GM21737 (cell line): Measurements from ENCODE around the gene EVA1A.

Source experiments
- ATAC-seq: cut with Tn5 transposase; IDR thresholded peaks from one replicate; pipeline ENCODE4 v1.9.1; 2021; ENCODE audit warnings: mild to moderate bottlenecking, moderate library complexity; ENCODE audit not compliant: unreplicated experiment

The EVA1A gene

DNA sequence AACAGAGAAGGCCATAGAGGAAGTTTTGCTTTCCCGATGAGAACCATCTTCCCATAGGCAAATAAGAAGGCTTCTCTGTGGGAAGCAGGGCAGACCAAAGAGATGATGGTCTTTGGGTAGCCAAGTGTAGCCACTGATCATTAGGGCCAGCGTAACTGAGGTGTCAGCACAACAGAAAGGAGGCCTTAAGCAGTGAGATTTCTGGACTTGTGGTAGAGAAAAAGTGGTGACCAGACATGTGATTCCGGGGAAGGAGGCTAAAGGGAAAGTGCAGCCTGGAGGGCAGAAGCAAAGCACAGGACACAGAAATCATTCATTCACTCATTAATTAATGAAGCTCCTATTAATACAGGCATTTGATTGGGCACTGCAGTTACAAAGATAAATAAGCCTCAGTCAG, 15.4 kb downstream of the EVA1A start:
- no peak for ATAC-seq

- no peak for ATAC-seq
These were observed 17.3 kb downstream of the EVA1A start for GRCh38 chr2:75543446-75543845.

- ATAC-seq: no peak
These were observed 19.3 kb downstream of the EVA1A start for GRCh38 chr2:75541430-75541829.

- no peak for ATAC-seq
These were observed 19.7 kb downstream of the EVA1A start for GRCh38 chr2:75540994-75541393.

- ATAC-seq: no peak
These were observed 20.6 kb downstream of the EVA1A start for GRCh38 chr2:75539955-75540716.

DNA sequence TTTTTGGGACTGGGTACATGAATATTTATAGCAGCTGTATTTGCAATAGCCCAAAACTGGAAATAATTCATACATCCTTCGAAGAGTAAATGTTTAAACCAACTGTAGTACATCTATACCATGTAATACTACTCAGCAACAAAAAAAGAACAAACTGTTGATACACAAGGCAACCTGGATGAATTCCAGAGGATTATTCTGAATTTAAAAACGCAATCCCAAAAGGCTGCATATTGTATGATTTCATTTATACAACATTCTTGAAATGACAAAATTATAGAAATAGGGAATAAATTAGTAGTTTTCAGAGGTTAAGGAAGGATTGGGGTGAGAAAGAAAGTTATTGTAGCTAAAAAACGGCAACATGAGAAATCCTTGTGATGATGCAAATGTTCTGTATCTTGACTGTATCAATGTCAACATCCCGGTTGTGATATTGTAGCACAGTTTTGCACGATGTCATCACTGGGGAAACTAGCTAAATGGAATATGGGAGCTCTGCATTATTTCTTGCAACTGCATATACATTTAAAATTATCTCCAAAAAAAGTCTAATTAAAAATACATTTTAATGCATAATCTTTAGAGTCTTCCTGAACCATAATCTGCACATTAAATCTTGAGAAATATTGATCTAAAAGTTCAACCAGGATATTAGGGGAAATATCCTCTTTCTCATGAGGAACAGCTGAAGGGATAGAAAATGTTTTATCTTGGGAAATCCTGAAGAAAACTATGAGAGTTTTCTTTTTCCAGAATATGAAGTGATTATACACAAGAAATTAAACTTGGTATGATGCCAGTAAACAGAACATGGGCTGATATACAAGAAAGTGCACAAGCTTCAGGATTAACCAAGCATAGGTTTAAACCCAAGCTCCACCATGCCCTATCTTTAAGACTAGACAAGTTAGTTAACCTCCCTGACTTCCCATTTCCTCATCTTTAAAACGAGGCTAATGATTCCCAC, 21.9 kb downstream of the EVA1A start:
- no peak for ATAC-seq

DNA sequence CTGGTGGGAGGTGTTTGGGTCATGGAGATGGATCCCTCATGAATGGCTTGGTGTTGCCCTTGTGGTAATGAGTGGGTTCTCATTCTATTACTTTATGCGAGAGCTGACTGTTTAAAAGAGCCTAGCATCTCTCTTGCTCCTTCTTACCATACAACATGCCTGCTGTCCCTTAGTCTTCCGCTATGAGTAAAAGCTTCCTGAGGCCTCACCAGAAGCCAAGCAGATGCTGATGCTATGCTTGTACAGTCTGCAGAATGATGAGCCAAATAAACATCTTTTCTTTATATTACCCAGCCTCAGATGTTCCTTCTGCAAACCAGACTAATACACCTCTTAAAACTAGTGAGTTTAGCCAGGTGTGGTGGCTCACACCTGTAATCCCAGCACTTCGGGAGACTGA, 23.1 kb downstream of the EVA1A start:
- ATAC-seq: no peak

DNA sequence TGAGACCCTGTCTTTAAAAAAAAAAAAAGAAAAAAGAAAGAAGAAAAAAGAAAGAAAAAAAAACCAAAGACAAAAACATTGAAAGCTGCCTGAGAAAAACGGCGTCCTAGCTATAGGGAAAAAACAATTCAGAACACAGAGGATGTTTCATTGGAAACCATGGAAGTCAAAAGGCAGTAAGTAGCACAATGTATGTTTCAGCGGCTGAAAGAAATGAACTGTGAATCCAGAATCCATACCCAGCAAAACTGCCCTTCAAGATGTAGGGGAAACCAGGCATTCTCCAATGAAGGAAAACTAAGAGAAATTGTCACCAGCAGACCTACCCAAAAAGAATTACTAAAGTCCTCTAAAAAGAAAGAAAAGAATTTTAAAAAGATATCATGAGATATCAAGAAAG, 27.6 kb downstream of the EVA1A start:
- ATAC-seq: no peak

DNA sequence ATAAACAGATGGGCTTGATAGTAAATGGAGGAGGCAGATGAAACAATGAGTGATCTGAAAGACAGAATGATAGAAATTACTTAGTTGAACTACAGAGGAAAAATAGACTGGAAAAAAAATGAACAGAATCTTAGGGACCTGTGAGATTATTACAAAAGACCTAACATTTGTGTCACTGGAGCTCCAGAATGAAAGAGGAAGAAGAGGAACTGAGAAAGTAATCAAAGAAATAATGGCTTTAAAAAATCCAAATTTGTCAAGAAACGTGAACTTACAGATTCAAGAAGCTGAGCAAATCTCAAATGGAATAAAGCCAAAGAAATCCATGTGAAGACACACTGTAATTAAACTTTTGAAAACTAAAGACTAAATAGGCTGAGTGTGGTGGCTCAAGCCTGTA, 28.3 kb downstream of the EVA1A start:
- ATAC-seq: no peak

GRCh38 chr2:75528221-75528977, 32.3 kb downstream of the EVA1A start:
- ATAC-seq: no peak

DNA sequence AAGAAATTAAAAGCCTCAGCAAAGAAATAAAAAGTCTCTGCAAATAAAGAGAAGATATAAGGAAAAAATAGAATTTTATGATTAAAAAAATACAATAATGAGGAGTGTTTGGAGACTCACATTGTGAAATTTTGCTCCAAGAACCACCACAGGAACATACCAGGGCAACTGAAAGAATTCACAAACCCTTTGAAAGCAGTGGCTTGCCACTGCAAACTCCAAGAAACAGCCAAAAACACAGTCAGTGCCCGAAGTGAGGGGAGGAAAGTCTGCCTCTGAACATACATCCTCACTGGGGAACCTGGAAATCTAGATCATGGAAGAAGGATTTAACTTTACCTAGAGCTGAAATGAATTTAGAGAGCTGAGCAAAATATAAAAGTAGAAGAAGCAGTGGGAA, 33.1 kb downstream of the EVA1A start:
- no peak for ATAC-seq

DNA sequence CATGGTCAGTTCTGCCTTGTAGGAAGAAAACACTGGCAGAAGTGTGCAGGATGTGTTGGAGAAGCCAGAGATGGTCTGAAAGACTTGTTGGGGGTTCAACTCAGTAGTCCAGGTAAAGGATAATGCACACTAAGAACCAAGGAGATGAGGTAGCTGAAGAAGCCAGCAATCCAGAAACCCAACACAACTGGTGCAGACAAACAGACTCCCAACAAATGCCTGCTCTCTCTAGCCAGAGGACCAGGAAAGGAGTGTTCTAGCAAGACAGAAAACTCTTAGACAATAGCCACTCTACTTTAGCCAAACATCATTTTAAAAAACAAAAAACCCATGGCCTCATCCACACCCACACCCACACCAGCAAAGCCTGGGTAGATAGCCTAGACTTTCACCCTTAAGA, 33.9 kb downstream of the EVA1A start:
- ATAC-seq: no peak

DNA sequence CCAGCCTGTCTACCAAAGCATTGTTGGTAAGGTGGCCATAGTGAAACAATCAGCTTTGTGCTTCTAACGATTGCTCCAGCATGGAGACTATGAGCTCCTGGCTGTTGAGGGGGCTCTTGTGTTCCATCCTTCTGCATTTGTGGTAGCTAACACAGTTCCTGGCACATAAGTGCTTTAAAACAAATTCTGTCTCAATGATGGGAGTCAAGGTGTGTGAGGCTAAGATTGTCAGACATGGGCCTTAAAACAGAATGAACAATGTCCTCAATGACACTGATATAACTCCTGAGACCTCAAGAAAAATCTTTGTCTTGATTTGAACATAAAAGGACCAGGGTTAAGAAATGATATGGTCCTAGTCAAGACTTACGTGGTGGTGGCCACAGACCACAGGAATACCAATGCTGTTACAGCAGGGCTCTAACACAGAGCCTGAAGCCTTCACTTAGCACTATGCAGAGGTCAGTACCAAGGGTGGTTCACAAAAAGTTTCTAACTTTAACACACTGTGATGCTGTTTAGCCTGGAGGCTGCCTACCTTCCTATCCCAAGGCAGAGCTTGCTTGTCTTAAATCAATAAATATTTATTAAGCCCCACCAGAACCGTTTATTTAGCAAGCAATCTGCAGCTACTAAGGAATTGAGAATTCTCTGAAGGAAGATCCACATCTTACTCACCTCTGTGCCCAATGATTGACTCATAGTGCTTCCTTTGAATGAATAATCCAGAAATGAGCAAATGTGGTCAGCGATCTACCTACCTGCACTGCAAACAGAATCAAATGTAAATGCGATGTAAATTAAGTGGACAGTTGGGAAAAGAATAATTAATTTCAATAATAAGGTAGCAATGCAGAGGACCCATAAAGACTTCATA, 35.1 kb downstream of the EVA1A start:
- no peak for ATAC-seq

GRCh38 chr2:75524276-75524911, 36.3 kb downstream of the EVA1A start:
- ATAC-seq: no peak

DNA sequence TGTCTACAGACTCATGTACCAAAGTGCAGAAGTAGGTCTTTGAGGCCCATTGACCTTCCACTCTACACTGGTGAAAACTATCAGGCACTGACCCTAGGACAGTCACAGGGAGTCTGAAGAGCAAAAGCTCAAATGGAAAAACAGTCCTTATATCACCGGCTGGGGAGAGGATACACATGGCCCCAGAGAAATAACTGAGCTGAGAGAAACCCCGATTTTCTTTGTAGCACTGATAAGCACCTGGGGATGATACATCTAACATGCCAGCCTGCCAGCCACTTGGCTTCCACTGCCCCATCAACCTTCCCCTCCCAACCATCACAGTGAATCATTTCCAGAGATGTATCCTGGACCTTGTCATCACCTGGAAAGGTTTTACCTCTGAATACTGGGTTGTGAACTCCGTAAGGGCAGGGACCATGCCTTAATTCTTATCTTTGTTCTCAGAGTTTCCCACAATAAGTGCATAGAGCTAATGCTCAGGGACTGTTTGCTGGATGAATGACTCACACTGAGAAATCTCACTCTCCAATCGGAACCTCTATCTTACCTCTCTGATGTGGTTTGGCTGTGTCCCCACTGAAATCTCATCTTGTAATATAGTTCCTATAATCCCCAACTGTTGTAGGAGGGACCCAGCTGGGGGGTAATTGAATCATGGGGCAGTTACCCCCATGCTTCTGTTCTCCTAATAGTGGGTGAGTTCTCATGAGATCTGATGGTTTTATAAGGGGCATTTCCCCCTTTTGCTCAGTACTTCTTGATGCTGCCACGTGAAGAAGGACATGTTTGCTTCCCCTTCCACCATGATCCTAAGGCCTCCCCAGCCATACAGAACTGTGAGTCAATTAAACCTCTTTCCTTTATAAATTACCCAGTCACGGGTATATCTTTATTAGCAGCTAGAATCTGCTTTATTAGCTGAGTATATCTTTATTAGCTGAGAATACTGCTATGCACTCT, 37.1 kb downstream of the EVA1A start:
- ATAC-seq: no peak

GRCh38 chr2:75522543-75523312, 38.0 kb downstream of the EVA1A start:
- ATAC-seq: no peak

DNA sequence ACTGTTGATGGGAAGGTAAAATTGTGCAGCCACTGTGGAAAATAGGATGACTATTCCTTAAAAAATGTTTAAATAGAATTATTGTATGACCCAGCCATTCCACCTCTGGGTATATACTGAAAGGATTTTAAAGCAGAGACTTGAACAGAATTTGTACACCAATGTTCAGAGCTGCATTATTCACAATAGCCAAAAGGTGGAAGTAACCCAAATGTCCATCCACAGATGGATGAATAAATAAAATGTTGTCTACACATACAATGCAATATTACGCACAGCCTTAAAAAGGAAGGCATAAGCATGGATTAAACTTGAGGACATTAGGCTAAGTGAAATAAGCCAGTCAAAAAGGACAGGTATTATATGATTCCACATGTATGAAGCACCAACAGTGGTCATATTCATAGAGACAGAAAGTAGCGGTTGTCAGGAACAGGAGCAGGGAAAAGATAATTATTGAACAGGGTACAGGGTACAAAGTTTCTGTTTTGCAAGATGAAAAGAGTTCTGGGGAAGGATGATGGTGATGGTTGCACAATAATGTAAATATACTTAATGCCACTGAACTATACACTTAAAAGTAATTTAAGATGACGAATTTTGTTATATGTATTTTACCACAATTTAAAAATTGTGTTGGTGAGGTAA, 39.4 kb downstream of the EVA1A start:
- ATAC-seq: no peak
